ENCODE results near the gene HRK.
A peak's percentile ranks its signal among the peaks of the same experiment; 100 is the strongest.

Gene HRK

DNA sequence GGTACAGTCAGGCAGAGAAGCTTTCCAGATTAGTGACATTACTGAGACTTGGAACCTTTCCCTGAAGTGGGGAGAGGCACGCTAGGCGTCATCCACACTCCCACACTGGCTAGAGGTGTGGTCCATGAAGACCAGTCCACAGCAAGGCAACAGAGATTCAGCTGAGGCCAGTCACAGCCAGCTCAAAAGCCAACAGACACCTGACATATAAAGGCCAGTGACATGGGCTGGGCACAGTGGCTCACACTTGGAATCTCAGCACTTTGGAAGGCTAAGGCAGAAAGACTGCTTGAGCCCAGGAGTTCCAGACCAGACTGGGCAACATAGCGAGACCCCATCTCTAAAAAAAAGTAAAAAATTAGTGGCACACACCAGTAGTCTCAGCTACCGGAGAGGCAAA, 10.9 kb downstream of the HRK start:
- TF ChIP-seq, protein P1, sequence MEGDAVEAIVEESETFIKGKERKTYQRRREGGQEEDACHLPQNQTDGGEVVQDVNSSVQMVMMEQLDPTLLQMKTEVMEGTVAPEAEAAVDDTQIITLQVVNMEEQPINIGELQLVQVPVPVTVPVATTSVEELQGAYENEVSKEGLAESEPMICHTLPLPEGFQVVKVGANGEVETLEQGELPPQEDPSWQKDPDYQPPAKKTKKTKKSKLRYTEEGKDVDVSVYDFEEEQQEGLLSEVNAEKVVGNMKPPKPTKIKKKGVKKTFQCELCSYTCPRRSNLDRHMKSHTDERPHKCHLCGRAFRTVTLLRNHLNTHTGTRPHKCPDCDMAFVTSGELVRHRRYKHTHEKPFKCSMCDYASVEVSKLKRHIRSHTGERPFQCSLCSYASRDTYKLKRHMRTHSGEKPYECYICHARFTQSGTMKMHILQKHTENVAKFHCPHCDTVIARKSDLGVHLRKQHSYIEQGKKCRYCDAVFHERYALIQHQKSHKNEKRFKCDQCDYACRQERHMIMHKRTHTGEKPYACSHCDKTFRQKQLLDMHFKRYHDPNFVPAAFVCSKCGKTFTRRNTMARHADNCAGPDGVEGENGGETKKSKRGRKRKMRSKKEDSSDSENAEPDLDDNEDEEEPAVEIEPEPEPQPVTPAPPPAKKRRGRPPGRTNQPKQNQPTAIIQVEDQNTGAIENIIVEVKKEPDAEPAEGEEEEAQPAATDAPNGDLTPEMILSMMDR (IDR thresholded peaks at IDR 0.05; ENCODE audit: insufficient read depth, low read depth, low read length, missing control alignments), result no peak
- no peak for DNase-seq (ENCODE audit: low read depth)

DNA sequence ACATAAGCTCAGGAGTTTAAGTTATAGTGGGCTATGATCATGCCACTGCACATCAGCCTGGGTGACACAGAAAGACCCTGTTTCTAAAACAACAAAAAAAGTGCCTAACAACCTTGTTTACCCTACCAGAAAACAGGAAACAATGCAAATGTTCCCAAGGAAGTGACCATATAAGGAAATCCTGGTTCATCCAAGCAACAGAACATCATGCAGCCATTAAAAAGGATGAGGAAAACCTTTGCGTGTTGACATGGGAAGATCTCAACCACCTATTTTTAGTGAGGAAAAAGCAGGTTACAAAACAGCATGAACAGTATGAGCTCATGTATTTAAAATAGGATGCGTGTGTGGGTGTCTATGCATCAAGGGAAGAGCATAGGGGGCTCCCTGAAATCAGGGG, 13.7 kb downstream of the HRK start:
- TF ChIP-seq, protein P1 (IDR thresholded peaks at IDR 0.05; ENCODE audit: insufficient read depth, low read depth, low read length, missing control alignments), result no peak
- no peak for DNase-seq (ENCODE audit: low read depth)
- no peak overlapping the region for H3K4me3 ChIP-seq (ENCODE audit: low read depth, low read length)

More for the DNA sequence above, 10.9 kb downstream of the HRK start:
- H3K4me3 ChIP-seq (ENCODE audit: low read depth, low read length), result no peak overlapping the region

DNA sequence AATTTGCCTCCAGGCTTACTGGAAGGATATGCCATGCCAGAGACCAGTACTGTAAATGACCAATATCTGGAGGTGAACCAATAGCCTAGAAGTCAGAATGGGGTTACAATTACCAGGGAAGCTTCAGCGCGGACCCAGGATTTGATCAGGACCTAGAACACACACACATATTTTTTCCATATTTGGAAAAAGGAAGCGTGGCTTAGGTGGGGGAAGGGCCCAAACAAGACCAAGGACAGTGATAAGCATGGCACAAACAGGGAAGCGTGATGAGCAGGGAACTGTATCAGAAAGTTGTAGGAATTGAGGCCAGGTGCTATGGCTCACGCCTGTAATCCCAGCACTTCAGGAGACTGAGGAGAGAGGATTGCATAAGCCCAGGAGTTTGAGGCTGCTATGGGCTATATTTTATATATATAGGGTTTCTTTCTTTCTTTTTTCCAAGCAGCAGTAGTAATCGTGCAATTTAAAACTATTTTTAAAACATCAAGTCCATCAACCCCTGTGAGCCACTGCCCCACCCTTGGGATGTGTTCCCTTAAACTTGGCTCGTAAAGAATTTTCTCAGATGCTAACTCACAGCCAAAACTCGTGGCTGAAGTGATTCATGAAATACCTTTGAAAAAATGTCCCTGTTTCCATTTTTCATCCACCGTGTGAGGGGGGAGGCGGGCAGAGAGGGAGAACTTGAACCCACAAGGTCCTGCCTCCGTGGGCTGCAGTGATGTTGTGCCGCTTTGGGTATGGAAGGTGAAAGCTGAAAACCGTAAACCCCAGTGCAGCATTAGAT, 16.7 kb downstream of the HRK start:
- no peak for DNase-seq (ENCODE audit: low read depth)
- no peak overlapping the region for H3K4me3 ChIP-seq (ENCODE audit: low read depth, low read length)
- TF ChIP-seq, protein P1 (IDR thresholded peaks at IDR 0.05; ENCODE audit: insufficient read depth, low read depth, low read length, missing control alignments), result no peak

DNA sequence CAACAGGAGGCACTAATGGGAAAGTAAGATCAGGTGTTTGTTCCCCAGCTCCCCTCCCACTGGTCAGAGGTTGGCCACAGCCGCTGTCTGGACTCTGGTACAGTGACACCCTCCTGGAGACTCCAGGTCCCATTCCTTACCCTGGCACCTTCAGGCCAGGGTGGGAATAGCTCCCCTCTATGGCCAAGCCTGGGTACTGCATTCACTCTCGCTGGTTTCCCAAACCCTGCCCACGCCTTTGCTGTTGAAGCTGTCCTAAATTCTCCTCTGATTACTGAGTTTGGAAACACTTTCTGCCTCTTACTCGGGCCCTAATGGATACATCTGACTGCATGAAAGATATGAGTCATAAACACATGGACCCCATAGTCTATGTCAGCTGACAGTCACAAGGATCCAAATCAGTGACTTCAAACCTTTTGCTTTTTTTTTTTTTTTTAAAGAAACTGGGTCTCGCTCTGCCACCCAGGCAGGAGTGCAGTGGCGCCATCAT, 17.9 kb downstream of the HRK start:
- DNase-seq (ENCODE audit: low read depth), result no peak
- TF ChIP-seq, protein P1 (IDR thresholded peaks at IDR 0.05; ENCODE audit: insufficient read depth, low read depth, low read length, missing control alignments), result peak; percentile 57
- no peak overlapping the region for H3K4me3 ChIP-seq (ENCODE audit: low read depth, low read length)

DNA sequence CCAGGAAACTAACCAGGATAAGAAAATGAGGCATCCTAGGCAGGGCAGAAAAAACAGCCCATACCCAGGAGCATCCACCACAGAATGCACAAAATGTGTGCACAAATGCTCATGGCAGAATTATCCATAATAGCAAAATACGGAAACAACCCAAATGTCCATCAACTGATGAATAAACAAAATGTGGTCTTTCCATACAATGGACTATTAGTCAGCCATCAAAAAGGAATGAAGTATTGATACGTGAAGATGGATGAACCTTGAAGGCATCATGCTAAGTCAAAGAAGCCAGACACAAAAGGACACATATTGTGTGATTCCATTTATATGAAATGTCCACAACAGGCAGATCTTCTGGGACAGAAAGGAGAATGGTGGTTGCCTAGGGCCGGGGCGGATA, 19.1 kb downstream of the HRK start:
- H3K4me3 ChIP-seq (ENCODE audit: low read depth, low read length), result no peak overlapping the region
- TF ChIP-seq, protein P1 (IDR thresholded peaks at IDR 0.05; ENCODE audit: insufficient read depth, low read depth, low read length, missing control alignments), result no peak
- DNase-seq (ENCODE audit: low read depth), result no peak

DNA sequence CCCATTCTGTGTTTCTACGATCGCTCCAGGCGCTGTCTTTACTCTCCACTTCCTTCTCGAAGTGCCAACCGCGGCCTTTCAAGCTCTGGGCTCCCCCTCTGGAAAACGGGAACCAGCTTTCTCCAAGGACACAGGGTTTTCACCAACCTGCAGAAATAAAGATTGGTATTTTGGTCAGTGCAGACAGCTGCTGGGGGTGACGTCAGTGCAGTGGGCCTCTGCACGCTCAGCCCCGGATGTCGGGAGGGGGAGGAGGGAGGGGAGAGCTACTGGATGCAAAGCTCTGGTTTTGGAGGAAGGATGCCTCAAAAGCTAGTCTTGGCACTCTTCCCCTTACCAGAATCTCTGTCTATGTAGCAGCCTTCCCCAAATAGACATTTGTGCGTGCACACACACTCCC, 19.9 kb downstream of the HRK start:
- DNase-seq (ENCODE audit: low read depth), result peak; percentile 78
- peak overlapping the region; percentile 10 for H3K4me3 ChIP-seq (ENCODE audit: low read depth, low read length)
- TF ChIP-seq, protein P1 (IDR thresholded peaks at IDR 0.05; ENCODE audit: insufficient read depth, low read depth, low read length, missing control alignments), result no peak

DNA sequence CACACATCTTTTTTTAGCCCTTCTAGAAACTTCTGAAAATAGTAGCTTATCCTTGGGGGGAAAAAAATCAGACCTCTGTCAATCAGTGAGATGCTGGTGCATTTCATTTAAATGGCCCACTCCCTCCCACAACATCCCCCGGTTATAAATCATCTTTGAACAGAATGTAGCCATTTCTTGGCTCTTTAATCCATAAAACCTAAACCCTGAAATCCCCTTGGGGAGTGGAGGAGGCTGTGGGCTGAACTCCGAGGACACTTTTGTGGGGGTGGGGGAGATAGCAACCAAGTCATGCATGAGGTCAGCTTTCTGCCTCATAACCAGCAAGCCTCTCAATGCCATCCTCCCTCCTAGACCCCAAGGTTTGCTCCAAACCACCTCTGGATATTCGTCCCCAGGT, 21.0 kb downstream of the HRK start:
- no peak for DNase-seq (ENCODE audit: low read depth)
- TF ChIP-seq, protein P1 (IDR thresholded peaks at IDR 0.05; ENCODE audit: insufficient read depth, low read depth, low read length, missing control alignments), result no peak
- no peak overlapping the region for H3K4me3 ChIP-seq (ENCODE audit: low read depth, low read length)
